GM19193 (cell line): ENCODE measurements around the gene CYP39A1.

Source experiments
- POLR2A ChIP-seq: IDR thresholded peaks from 4 replicates; pipeline ENCODE4 v1.6.1; 2011; ENCODE audit not compliant: insufficient read depth, insufficient read length; ENCODE audit errors: extremely low read depth

The CYP39A1 gene

GRCh38 chr6:46511320-46511719 is 141.3 kb downstream of the CYP39A1 start:
- TF ChIP-seq POLR2A, result no peak

GRCh38 chr6:46510651-46511050 is 142.0 kb downstream of the CYP39A1 start:
- TF ChIP-seq POLR2A, result no peak

DNA sequence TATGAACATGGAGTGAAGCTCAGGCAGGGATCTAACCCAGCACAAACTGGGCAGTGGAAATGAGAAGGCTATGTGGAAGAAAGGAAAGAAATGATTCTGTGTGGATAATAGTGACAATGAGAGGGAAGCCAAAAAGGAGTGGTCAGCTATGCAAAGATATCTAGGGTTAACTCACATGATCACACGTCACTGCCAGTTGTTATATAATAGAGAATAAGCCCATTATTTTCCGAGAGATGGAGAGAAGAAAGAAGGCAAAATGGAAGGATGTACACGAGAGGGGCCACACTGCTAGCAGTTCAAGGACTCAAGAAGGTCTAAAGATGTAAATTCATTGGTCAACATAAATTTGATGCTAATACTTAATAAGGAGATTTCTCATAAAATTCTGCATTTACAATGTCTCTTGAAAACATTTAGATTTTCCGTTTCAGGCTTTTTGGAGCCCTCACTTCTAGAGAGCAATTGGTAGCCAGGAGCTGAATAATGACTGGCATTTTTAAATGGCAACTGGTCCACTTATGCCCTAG is 142.6 kb downstream of the CYP39A1 start:
- TF ChIP-seq POLR2A, result no peak

DNA sequence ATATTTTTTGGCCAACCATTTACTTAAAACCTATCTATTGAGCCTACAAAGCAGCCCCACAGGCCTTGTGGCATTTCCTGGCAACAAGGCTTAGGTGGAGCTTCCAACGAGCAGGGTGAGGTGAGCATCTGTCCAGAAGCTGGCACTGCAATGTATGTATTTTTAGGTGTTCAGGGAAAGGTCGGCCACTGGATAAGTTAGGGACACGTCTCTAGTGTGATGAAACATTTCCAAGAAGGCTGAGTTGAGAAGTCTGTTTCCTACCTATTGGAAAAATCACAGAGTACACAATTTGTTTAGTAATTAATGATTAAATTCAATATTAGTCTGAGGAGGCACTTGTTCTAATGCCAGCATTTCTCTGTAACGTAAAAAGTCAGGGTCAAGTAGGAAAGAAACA is 143.6 kb downstream of the CYP39A1 start:
- no peak for TF ChIP-seq POLR2A

DNA sequence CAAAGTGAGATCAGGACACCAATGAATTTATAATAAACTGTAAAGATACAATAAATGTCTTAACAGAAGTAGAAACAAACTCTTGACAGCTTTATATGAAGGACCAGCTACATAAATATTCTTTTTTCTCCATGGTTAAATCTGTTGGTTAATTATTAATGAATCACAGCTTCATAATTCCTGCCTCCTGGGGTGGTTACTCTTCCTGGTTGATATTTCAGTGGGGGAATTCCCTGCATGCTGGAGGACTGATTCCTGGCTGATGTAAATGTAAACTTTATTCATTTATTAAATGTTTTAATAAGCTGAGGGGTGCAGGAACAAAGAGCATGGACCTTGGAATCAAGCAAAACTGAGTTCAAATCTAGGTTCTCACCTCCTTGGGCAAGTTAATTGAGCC is 145.2 kb downstream of the CYP39A1 start:
- TF ChIP-seq POLR2A, result no peak

GRCh38 chr6:46505693-46506512 is 146.7 kb downstream of the CYP39A1 start:
- no peak for TF ChIP-seq POLR2A

GRCh38 chr6:46504242-46504641 is 148.4 kb downstream of the CYP39A1 start:
- no peak for TF ChIP-seq POLR2A

DNA sequence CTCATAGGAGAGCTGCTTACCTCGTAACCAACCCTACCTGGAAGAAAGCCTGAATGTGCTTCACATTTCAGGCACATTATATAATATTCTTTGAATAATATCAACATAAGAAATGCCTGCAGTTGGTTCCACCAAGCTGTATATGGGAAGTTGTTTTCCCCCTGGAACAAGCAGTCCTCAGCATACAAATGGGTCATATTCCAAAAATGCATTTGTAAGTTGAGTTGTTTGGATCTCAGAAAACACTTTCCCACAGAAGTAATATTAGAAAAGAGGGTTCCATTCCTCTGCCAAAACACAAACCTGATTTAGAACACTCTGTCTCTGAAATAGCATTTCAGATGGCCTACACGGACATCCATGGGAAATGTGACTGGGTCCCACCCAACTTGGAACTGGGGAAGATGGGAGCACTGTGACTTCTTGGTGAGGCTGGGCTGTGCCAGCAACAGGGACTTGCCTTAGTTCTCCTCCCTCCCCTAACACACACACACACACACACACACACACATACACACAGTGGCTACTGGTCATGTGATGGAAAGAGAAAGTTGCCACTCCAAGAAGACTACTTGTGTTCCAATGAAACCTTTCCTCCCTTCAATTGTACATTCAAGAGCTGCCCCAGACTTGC is 150.0 kb downstream of the CYP39A1 start:
- no peak for TF ChIP-seq POLR2A

DNA sequence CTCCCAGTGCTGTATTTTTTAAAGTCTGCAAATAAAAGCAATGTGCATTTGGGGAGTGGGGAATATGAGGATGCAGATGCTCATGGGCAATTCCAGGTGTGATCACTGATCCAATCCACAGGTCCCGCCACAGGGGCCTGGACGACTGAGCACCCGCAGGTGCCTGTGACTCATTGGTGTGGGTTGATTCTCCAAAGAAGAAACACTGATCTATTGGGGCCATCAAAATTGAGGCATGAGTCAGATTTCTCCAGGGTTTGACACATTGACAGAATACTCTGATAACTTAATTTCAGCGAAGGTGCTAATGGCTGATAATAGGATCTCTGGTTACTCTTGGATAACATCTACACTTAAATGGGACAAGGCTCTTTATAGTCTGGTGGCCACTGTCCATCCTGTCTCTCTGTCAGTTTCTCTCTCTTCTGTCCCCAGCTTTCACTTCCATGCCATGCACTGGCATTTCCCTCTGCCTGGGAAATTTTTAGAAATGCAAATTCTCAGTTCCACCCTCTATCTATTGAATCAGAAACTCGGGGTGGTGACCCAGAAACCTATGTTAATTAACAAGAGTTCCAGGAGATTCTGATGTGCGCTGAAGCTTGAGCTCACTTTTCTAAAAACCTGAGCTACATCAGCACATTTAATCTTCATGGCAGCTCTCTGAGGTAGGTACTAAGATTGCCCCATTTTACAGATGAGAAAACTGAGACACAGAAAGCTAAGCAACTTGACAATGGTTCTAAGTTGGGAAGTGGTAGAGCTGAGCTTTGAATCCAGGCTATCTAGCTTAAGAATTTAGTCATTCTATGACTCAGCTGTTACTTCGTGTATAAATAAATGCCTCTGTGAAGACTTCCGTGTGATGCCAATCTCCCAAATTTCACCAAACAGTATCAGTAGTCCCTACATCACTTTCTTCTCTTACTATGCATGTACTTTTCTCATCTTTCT is 151.2 kb downstream of the CYP39A1 start:
- no peak for TF ChIP-seq POLR2A

- no peak for TF ChIP-seq POLR2A
Observed at GRCh38 chr6:46500382-46500781, 152.2 kb downstream of the CYP39A1 start.
